ENCODE data around the gene BRD4. TPM values are rescaled to one million over a fixed set of nuclear protein-coding genes. Genes with fewer than 3 reads are reported as not detected.

BRD4 gene
- total and polyA plus RNA-seq, 2 of the 13 experiments (the other 11 are each of a cell fraction or from before 2014, with no cell fraction given): 10.5 to 11.4 TPM

- no TSS peak for BruUV-seq (replicated peaks)
- no peaks in the 10 kb centered on the region for H3K27me3 ChIP-seq (ENCODE audit: control insufficient read depth in 1 of 2, insufficient read depth in 2 of 2, low read length in 2 of 2)
- peaks cover 42% of the 10 kb centered on the region for H3K79me2 ChIP-seq (ENCODE audit: insufficient read depth, low read length)
- H3K27ac ChIP-seq (ENCODE audit: extremely low read length, insufficient read depth, low read length): no peak overlapping the region
- no peak for FAIRE-seq
- intact Hi-C loops (cut with micrococcal nuclease; ENCODE audit: unreplicated experiment) (loop anchor here (10.0 kb wide), 1 partner anchor 88 kb away; no protein-coding TSS in a partner anchor), in situ Hi-C loops (cut with HindIII; ENCODE audit: extremely low pct_ligation_motif_present, low pct_unique_long_range_greater_than_20kb) (no loop called here)
- H4K20me1 ChIP-seq (ENCODE audit: insufficient read depth, low read length): peaks cover 24% of the 10 kb centered on the region
- no peak for ATAC-seq
- no peak overlapping the region for H3K4me3 ChIP-seq (replicated peaks in 1 of 3; ENCODE audit: insufficient read depth in 1 of 3, low read depth in 2 of 3, low read length in 3 of 3)
- ChIA-PET CTCF (ENCODE audit: low intra/inter-chr PET ratio, low total read pairs) (no interaction called here), POLR2A (no interaction called here)
- H3K4me2 ChIP-seq (ENCODE audit: low read depth, low read length): no peak overlapping the region
- no peak overlapping the region for H3K9ac ChIP-seq (ENCODE audit: insufficient read depth, low read depth, low read length)
- 96% methylated on average over 14 of the region's 14 CpGs for WGBS (ENCODE audit: low lambda C conversion rate)
- H3K9me3 ChIP-seq (ENCODE audit: low read length): no peaks in the 10 kb centered on the region
- no peak for DNase-seq (ENCODE audit: low spot score)
- H3K4me1 ChIP-seq (ENCODE audit: insufficient read depth, low read length): peaks cover 18% of the 10 kb centered on the region
- peaks cover 33 to 74% of the 10 kb centered on the region in 2 experiments for H3K36me3 ChIP-seq (replicated peaks in 1 of 2; ENCODE audit: control insufficient read depth in 1 of 2, insufficient read depth in 2 of 2, low read length in 2 of 2)
- no peak overlapping the region for H2AFZ ChIP-seq (ENCODE audit: low read length)
- TF ChIP-seq NR2F2 (IDR thresholded peaks at IDR 0.05; ENCODE audit: borderline replicate concordance, low read depth) (no peak), HCFC1 (IDR thresholded peaks at IDR 0.05; ENCODE audit: low read depth, low read length) (no peak), SKI (IDR thresholded peaks at IDR 0.05; ENCODE audit: partially characterized antibody) (no peak), ZNF891 (CRISPR knock-in tag; IDR thresholded peaks at IDR 0.05) (no peak), BRF2 (CRISPR knock-in tag; IDR thresholded peaks at IDR 0.05) (no peak), KAT7 (CRISPR knock-in tag; IDR thresholded peaks at IDR 0.05; ENCODE audit: borderline replicate concordance) (no peak), IKZF1 (IDR thresholded peaks at IDR 0.05) (no peak), AHR (CRISPR knock-in tag; IDR thresholded peaks at IDR 0.05) (no peak), KIAA2018 (CRISPR knock-in tag; IDR thresholded peaks at IDR 0.05; ENCODE audit: borderline replicate concordance) (no peak), TAF1 (CRISPR knock-in tag; IDR thresholded peaks at IDR 0.05) (no peak), TFDP2 (CRISPR knock-in tag; IDR thresholded peaks at IDR 0.05) (no peak)
- TF ChIP-seq, protein P1, sequence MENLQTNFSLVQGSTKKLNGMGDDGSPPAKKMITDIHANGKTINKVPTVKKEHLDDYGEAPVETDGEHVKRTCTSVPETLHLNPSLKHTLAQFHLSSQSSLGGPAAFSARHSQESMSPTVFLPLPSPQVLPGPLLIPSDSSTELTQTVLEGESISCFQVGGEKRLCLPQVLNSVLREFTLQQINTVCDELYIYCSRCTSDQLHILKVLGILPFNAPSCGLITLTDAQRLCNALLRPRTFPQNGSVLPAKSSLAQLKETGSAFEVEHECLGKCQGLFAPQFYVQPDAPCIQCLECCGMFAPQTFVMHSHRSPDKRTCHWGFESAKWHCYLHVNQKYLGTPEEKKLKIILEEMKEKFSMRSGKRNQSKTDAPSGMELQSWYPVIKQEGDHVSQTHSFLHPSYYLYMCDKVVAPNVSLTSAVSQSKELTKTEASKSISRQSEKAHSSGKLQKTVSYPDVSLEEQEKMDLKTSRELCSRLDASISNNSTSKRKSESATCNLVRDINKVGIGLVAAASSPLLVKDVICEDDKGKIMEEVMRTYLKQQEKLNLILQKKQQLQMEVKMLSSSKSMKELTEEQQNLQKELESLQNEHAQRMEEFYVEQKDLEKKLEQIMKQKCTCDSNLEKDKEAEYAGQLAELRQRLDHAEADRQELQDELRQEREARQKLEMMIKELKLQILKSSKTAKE (CRISPR knock-in tag; IDR thresholded peaks at IDR 0.05; ENCODE audit: borderline replicate concordance): no peak
Observed at GRCh38 chr19:15372470-15372869, 40.1 kb upstream of the BRD4 start.
